Loucy (cell line): ENCODE data around the gene ATP1A2.

Source experiments
- H2AFZ ChIP-seq: fragments of 200-600 bp; sonication (generic); 2 replicates; pipeline ENCODE4 v1.6.0; 2016; ENCODE audit warnings: antibody characterized with exemption, mild to moderate bottlenecking, low read length, moderate library complexity
- H3F3A ChIP-seq: fragments of 200-600 bp; 2 replicates; pipeline ENCODE4 v1.6.0; 2016; ENCODE audit warnings: antibody characterized with exemption, low read depth, mild to moderate bottlenecking
- H3K27me3 ChIP-seq: fragments of 200-600 bp; sonication (generic); 2 replicates; pipeline ENCODE4 v1.6.1; 2014; ENCODE audit warnings: low read length, mild to moderate bottlenecking; ENCODE audit not compliant: insufficient read depth, poor library complexity, severe bottlenecking
- H3K36me3 ChIP-seq: fragments of 200-600 bp; sonication (generic); 2 replicates; pipeline ENCODE4 v1.6.1; 2016; ENCODE audit warnings: low read length; ENCODE audit not compliant: insufficient read depth
- H3K4me1 ChIP-seq: fragments of 200-600 bp; sonication (generic); 2 replicates; pipeline ENCODE4 v1.5.1; 2014; ENCODE audit warnings: low read length, mild to moderate bottlenecking; ENCODE audit not compliant: insufficient read depth, poor library complexity, severe bottlenecking
- H3K4me2 ChIP-seq: fragments of 200-600 bp; sonication (generic); 2 replicates; pipeline ENCODE4 v1.6.0; 2014; ENCODE audit warnings: antibody characterized with exemption, low read length, low read depth, mild to moderate bottlenecking; ENCODE audit not compliant: poor library complexity, severe bottlenecking
- H3K4me3 ChIP-seq: fragments of 200-600 bp; sonication (generic); 2 replicates; pipeline ENCODE4 v1.5.1; 2014; ENCODE audit warnings: low read length, mild to moderate bottlenecking, mixed read lengths; ENCODE audit not compliant: poor library complexity, severe bottlenecking
- H3K79me2 ChIP-seq: fragments of 200-600 bp; sonication (generic); 2 replicates; pipeline ENCODE4 v1.6.1; 2014; ENCODE audit warnings: low read length; ENCODE audit not compliant: insufficient read depth
- H3K9ac ChIP-seq: fragments of 200-600 bp; sonication (generic); 2 replicates; pipeline ENCODE4 v1.6.0; 2014; ENCODE audit warnings: mild to moderate bottlenecking, low read depth, low read length, moderate library complexity; ENCODE audit not compliant: poor library complexity, severe bottlenecking
- H3K9me2 ChIP-seq: fragments of 200-600 bp; sonication (generic); replicated peaks from 2 replicates; pipeline ENCODE4 v1.6.1; 2016; ENCODE audit warnings: low read depth, low read length, mixed read lengths
- H3K9me3 ChIP-seq: fragments of 200-600 bp; sonication (generic); 2 replicates; pipeline ENCODE4 v1.6.1; 2014; ENCODE audit warnings: mild to moderate bottlenecking, antibody characterized with exemption, low read length, low read depth; ENCODE audit not compliant: insufficient read depth
- H4K20me1 ChIP-seq: fragments of 200-600 bp; sonication (generic); 2 replicates; pipeline ENCODE4 v1.6.0; 2014; ENCODE audit warnings: antibody characterized with exemption, low read length, mild to moderate bottlenecking; ENCODE audit not compliant: insufficient read depth, poor library complexity, severe bottlenecking
- EZH2phosphoT487 ChIP-seq: fragments of 200-600 bp; IDR thresholded peaks from 2 replicates; pipeline ENCODE4 v1.6.1; 2018; ENCODE audit warnings: antibody characterized with exemption, mild to moderate bottlenecking, moderate library complexity, borderline replicate concordance
- TF ChIP-seq, protein P1 (sequence below): fragments of 200-600 bp; sonication (generic); conservative IDR thresholded peaks from 2 replicates; pipeline ENCODE4 v1.5.1; 2014; ENCODE audit warnings: mild to moderate bottlenecking, antibody characterized with exemption, low read length

The ATP1A2 gene

DNA sequence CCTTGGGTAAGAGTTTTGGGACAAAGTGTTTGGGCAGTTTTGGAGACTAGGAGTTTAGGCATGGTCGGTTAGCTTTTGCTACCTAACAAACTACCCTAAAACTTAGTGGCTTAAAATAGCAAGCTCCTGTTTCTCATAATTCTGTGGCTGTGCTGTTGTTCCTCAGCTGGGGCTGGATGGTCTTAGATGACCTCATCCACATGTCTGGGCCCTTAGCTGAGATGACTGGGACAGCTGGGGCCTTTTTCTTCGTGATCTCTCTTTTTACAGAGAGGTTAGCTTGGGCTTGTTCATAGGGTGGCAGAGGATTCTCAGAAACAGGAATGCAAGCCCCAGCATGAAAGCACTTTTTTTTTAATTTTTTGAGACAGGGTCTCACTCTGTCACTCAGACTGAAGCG is 42.5 kb downstream of the ATP1A2 start:
- H3K4me1 ChIP-seq: no peaks in the 10 kb centered on the region
- no peak for TF ChIP-seq EZH2phosphoT487
- TF ChIP-seq, protein P1, sequence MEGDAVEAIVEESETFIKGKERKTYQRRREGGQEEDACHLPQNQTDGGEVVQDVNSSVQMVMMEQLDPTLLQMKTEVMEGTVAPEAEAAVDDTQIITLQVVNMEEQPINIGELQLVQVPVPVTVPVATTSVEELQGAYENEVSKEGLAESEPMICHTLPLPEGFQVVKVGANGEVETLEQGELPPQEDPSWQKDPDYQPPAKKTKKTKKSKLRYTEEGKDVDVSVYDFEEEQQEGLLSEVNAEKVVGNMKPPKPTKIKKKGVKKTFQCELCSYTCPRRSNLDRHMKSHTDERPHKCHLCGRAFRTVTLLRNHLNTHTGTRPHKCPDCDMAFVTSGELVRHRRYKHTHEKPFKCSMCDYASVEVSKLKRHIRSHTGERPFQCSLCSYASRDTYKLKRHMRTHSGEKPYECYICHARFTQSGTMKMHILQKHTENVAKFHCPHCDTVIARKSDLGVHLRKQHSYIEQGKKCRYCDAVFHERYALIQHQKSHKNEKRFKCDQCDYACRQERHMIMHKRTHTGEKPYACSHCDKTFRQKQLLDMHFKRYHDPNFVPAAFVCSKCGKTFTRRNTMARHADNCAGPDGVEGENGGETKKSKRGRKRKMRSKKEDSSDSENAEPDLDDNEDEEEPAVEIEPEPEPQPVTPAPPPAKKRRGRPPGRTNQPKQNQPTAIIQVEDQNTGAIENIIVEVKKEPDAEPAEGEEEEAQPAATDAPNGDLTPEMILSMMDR: no peak
- no peaks in the 10 kb centered on the region for H3K27me3 ChIP-seq
- no peaks in the 10 kb centered on the region for H3K79me2 ChIP-seq
- no peak overlapping the region for H3K9ac ChIP-seq
- no peaks in the 10 kb centered on the region for H4K20me1 ChIP-seq
- no peaks in the 10 kb centered on the region for H3K9me2 ChIP-seq
- no peaks in the 10 kb centered on the region for H3F3A ChIP-seq
- H3K4me3 ChIP-seq: no peak overlapping the region
- H2AFZ ChIP-seq: no peak overlapping the region
- no peaks in the 10 kb centered on the region for H3K9me3 ChIP-seq
- H3K36me3 ChIP-seq: no peaks in the 10 kb centered on the region
- H3K4me2 ChIP-seq: no peak overlapping the region

DNA sequence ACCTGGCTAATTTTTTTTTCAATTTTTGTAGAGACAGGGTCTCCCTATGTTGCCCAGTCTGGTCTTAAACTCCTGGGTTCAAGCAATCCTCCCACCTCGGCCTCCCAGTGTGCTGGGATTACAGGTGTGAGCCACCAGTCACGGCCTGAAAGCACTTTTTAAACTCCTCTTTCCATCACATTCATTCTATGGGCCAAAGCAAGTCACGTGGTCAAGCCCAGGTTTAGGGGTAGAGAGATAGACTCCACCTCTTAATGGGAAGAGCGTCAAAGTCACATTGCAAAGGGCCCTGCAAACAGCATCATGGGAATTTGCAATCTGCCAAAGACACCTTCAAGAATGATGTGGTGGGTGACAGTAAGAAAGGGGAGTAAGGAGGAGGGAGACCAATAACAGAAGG is 43.0 kb downstream of the ATP1A2 start:
- no peak overlapping the region for H3K9ac ChIP-seq
- H3K36me3 ChIP-seq: no peaks in the 10 kb centered on the region
- no peaks in the 10 kb centered on the region for H4K20me1 ChIP-seq
- no peak overlapping the region for H3K4me3 ChIP-seq
- H3K4me1 ChIP-seq: no peaks in the 10 kb centered on the region
- no peak overlapping the region for H3K4me2 ChIP-seq
- H2AFZ ChIP-seq: no peak overlapping the region
- H3F3A ChIP-seq: no peaks in the 10 kb centered on the region
- H3K9me2 ChIP-seq: no peaks in the 10 kb centered on the region
- H3K27me3 ChIP-seq: no peaks in the 10 kb centered on the region
- no peaks in the 10 kb centered on the region for H3K9me3 ChIP-seq
- TF ChIP-seq, protein P1: no peak
- no peak for TF ChIP-seq EZH2phosphoT487
- no peaks in the 10 kb centered on the region for H3K79me2 ChIP-seq

DNA sequence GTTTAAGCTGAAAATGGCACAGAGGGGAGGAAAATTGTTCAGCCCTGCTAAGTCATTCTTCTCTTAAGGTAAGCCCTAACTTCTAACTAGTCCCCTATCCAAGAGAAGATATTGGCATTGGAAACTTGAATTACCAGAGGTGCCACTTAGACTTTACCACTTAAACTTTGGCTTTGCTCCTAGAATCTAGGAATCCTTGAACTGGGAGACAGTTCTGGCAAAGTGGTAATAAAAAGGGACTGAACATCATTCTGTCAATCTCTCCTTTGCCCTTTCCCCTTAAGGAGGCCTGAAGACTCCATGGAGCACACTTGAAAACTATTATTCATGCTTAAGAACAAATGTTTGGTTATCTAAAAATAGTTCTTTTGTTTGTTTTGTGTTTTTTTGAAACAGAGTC is 44.3 kb downstream of the ATP1A2 start:
- no peak overlapping the region for H3K4me3 ChIP-seq
- no peaks in the 10 kb centered on the region for H3F3A ChIP-seq
- no peaks in the 10 kb centered on the region for H3K27me3 ChIP-seq
- no peak for TF ChIP-seq EZH2phosphoT487
- TF ChIP-seq, protein P1: no peak
- no peak overlapping the region for H2AFZ ChIP-seq
- H4K20me1 ChIP-seq: no peaks in the 10 kb centered on the region
- H3K9ac ChIP-seq: no peak overlapping the region
- no peak overlapping the region for H3K4me2 ChIP-seq
- no peaks in the 10 kb centered on the region for H3K9me3 ChIP-seq
- H3K36me3 ChIP-seq: no peaks in the 10 kb centered on the region
- no peaks in the 10 kb centered on the region for H3K9me2 ChIP-seq
- no peaks in the 10 kb centered on the region for H3K4me1 ChIP-seq
- no peaks in the 10 kb centered on the region for H3K79me2 ChIP-seq
